CD4-positive, alpha-beta T cell treated with Interleukin-10 for 1 hour (primary cell): ENCODE data around the gene PDIA2.
A peak's percentile ranks its signal among the peaks of the same experiment; 100 is the strongest.
"Not testable (repeated sequence)": the region's sequence is repeated elsewhere in the genome, so short reads cannot be mapped to it uniquely, and the experiment has no call there.

ENCODE experiments used
- DNase-seq: peaks from one replicate; pipeline ENCODE4 v3.0.0-alpha.2; 2020

PDIA2 gene

DNA sequence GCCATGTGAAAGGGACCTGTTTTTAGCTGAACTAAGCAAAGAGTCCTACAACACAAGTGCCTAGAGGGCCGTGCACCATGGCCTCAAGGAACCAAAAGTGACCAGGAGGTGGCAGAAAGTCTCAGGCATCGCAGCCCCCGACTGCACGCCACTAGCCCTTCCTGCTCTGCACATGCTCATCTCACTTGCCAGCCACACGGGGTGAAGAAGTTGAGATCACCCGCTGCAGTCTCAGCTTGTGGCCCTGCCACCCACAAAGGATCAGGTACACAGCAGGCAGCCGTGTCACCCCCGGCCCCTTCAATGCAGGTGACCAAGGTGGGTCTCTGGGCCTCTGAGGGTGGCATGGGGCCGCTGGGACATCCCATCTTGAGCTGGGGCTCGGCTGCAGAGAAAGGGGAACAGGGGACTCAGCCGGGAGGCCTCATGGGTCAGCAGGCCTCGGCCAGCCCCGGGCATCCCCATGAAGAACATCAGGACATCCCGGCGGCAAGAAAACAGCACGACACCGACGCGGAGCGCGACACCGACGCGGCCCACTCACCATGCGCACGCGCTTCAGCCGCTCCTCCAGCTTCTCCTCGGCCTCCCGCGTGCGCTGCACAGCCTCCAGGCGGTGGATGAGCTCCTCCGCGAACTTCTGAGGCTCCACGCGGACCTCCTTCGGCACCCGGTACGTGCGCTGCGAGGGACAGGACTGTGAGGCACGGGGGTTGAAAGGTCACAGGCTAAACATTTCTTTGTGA is 21.0 kb downstream of the PDIA2 start:
- peak; percentile 20 for DNase-seq

GRCh38 chr16:305916-306626 is 23.1 kb downstream of the PDIA2 start:
- DNase-seq, result no peak

DNA sequence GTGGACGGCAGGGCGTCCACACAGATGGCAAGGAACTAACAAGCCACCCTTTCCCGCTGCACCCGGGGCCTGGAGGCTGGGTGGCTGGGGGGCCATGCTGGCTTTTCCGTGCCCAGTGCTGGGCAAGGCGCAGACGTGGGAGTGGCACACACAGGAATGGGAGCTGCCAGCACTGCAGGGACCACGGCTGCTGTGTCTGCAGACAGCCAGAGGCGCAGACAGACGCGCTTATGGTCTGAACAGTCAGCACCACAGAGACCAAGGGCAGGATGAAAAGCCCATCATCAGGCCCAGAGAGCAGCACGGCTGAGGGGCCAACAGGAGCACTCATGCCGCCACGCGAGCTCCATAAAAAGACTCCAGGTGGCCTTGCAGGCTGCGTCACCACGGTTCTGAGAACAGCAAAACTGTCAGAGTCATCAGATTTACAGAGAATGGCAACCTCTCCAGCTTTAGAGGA is 24.0 kb downstream of the PDIA2 start:
- DNase-seq, result no peak

DNA sequence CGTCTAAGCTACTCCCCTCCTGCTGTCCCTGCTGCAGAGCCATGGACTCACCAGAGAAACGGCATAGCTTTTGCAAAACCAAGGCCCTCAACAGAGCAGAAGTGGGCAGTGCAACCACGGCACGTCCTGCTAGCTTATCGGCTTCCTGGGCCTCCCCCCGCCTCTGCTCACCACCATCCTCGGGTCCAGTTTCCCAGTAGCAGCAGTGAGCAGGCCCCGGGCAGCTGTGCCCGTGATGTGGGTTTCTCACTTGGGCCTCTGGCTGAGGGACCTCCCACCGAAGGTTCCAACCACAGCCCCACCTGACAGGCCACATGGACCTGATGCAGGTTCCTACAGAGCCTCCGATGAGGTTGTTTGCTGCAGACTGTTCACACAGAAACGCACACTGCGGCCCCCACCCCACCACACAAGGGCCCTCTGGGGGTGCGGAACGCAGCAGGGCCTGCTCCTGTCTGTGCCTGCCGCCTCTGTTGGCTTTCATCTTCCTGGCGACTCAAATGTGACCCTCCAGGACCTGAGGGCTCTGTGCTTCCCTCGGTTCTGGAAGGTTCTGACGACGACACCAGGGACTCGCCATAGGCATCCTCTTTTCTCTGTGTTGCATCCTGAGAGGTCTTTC is 24.8 kb downstream of the PDIA2 start:
- DNase-seq, result no peak

DNA sequence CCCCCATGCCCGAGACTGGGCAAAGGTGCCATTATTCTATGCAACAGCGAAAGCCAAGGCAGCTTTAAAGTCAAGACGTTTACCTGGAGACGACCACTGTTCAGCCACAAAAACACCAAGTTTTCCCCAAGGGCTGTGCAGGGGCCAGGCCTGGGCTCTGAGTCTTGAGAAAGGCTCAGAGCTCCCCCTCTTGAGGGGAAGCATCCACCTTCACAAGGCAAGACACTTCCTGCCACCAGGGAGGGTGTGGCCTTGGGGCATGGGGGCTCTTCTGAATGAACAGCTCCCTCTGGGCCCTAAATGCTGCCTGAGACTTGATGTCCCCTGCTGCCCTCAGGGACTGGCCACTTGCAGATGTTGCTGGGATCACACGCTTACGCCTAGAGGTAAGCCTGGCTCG is 26.5 kb downstream of the PDIA2 start:
- DNase-seq, result no peak

GRCh38 chr16:311725-312124 is 28.8 kb downstream of the PDIA2 start:
- DNase-seq, result no peak

DNA sequence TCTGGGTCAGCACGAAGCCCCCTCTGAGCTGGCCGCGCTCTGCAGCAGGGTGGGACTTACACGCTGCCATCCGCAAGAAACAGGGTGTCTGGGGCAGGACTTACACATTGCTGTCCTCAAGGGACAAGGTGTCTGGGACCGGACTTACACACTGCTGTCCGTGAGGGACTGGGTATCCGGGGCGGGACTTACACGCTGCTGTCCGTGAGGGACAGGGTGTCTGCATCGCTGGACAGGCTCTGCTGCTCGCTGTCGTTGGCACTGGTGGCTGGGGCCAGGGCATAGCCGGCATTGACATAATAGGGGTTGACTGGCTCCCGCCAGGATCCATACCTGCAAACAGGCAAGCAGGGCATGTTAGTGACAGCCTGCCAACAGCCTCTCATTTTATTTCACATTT is 31.4 kb downstream of the PDIA2 start:
- DNase-seq, result no peak

- no peak for DNase-seq
Observed at GRCh38 chr16:314795-315299, 31.9 kb downstream of the PDIA2 start.

DNA sequence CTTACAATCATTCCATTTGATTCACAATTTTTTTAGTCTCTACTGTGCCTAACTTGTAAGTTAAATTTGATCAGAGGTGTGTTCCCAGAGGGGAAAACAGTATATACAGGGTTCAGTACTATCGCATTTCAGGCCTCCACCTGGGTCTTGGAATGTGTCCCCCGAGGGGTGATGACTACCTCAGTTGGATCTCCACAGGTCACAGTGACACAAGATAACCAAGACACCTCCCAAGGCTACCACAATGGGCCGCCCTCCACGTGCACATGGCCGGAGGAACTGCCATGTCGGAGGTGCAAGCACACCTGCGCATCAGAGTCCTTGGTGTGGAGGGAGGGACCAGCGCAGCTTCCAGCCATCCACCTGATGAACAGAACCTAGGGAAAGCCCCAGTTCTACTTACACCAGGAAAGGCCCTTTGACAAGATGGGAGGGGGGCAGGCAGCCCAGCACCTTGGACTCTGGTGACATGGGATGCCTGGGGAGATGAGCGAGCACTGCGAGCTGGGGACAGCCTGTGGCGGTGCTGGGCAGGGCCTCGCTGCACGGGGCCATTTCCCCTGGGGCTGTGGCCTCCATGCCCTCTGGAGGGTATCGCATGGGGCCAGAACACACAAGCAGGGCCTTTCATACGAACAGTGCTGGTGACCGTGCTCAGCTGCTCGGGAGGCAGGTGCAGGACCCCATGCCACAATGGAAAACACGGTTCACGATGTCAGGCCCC is 33.9 kb downstream of the PDIA2 start:
- no peak for DNase-seq

GRCh38 chr16:317583-317982 is 34.6 kb downstream of the PDIA2 start:
- DNase-seq, result no peak

GRCh38 chr16:318628-319027 is 35.7 kb downstream of the PDIA2 start:
- DNase-seq, result no peak

DNA sequence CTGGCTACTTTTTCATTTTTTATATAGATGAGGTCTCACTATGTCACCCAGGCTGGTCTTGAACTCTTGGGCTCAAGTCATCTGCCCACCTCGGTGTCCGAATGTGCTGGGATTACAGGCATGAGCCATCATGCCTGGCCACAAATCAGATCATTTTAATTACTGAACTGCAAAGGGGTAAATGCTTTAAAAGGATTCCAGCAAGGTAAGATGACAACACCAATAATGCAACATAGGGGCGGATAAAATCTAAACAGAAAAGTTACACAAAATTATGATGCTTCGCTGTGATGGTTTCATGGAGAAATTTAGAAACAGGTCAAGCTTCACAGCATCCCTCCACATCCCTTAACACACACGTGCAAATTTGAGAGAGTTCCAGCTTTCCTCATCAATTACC is 37.2 kb downstream of the PDIA2 start:
- DNase-seq, result no peak

- no peak for DNase-seq
Observed at GRCh38 chr16:321532-321931, 38.6 kb downstream of the PDIA2 start.

GRCh38 chr16:322476-323143 is 39.6 kb downstream of the PDIA2 start:
- DNase-seq, result no peak

- no peak for DNase-seq
Observed at GRCh38 chr16:324201-324450, 41.2 kb downstream of the PDIA2 start.

DNA sequence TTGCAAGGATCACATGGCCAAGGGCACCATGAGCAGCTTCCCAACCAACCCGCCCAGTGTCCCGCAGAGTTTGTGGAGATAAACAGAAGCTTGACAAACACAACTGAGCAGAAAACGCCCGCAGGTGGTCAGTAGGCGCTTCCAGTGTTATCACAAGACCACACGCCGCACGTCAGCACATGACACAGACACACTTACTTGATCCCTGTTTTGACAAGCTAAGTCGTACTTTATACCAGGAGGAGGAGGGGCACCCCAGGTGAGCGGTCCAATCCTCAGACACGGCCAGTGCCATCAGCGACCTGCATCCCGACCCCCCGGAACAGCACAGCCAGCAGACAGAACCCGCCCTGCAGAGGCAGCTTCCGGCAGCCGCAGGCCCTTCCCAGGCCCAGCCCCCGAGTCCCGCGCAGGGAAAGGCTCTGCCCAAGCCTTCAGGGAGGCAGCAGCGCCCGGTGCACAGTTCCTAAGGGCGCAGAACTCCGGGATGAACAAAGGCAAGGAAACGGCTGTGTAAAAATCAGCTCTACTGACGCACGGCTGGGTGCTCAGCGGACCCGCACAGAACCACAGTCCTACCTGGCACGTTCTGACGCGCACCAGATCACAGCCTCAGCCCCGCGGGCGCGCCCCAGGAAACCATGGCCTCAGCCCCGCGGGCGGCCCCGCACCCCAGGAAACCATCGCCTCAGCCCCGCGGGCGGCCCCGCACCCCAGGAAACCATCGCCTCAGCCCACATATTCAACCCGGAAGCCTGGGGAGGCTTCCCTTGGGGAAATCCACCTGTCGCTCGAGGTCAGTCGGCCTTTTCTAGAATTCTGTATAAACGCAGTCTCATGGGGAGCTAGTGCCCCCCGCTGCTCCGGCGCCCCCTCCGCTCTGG is 41.7 kb downstream of the PDIA2 start:
- peak; percentile 83 for DNase-seq

- DNase-seq, result no peak
Observed at GRCh38 chr16:325375-326145, 42.6 kb downstream of the PDIA2 start.

DNA sequence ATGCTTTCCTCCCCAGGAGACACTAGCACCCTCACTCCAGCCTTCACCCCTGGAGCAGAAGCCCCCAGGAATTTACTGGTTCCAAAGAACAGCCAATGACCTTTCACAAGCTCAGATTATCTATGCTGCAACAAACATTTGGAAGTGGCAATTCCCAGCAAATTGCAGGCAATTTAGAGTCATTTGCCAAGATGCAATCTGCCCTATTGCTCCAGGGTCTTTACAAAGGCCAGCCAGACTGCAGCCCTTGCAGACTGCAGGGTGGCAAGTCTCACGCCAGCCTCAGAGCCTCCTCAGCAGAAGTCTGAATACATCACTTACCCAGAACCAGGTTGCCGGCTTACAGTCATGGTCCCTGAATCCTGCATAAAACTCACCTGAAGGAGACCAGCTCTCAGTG is 47.8 kb downstream of the PDIA2 start:
- no peak for DNase-seq

DNA sequence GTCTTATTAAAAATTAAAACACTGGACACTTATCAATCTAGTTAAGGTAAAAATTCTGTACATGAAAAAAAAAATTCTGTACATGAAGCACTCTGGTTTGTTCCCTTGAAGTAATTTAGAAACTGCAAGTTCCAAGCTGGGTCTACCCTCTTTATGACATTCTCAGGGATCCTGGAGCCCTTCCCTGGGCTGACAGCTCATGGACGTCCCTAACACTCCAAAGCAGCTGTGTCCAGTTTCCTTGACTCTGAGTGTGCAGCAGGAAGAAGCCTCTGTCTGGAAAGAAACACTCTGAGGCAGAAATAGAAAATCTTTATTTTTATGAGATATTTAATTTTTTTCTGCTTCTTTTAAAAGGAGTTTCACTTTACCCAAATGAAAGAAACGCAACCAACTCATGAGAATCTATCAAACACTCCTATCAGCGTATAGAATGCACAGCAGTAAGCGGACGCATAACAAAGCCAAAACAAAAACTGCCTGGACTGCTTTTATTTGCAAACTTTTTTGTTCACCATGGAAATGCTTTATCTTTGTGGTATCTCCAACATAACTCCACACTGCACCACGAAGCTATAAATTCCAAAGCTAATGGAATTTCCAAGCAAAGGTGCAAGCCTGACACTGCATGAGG is 48.3 kb downstream of the PDIA2 start:
- DNase-seq, result not testable (repeated sequence)

GRCh38 chr16:333406-334094 is 50.6 kb downstream of the PDIA2 start:
- no peak for DNase-seq
